Activated T-cell treated with anti-CD3 and anti-CD28 coated beads, Interleukin-2, amount 50 U/mL, for 24 hours (primary cell): ENCODE results near the gene EMC6.
"Not testable (repeated sequence)": the region's sequence is repeated elsewhere in the genome, so short reads cannot be mapped to it uniquely, and the experiment has no call there.

ENCODE experiments used
- DNase-seq: peaks from one replicate; pipeline ENCODE4 v3.0.0-alpha.2; 2020
- H3K27ac Mint-ChIP-seq: 2 replicates; pipeline ENCODE4 v1.8.0; 2020; ENCODE audit warnings: mild to moderate bottlenecking, mixed read lengths
- H3K27me3 Mint-ChIP-seq: 2 replicates; pipeline ENCODE4 v1.8.0; 2020; ENCODE audit warnings: mixed read lengths
- H3K36me3 Mint-ChIP-seq: 2 replicates; pipeline ENCODE4 v1.8.0; 2020; ENCODE audit warnings: low read depth, mixed read lengths
- H3K4me1 Mint-ChIP-seq: 2 replicates; pipeline ENCODE4 v1.8.0; 2020; ENCODE audit warnings: low read depth, mixed read lengths
- H3K4me3 Mint-ChIP-seq: 2 replicates; pipeline ENCODE4 v1.8.0; 2020; ENCODE audit warnings: mild to moderate bottlenecking, moderate library complexity, mixed read lengths
- H3K9me3 Mint-ChIP-seq: 2 replicates; pipeline ENCODE4 v1.8.0; 2020; ENCODE audit warnings: mixed read lengths

The EMC6 gene

DNA sequence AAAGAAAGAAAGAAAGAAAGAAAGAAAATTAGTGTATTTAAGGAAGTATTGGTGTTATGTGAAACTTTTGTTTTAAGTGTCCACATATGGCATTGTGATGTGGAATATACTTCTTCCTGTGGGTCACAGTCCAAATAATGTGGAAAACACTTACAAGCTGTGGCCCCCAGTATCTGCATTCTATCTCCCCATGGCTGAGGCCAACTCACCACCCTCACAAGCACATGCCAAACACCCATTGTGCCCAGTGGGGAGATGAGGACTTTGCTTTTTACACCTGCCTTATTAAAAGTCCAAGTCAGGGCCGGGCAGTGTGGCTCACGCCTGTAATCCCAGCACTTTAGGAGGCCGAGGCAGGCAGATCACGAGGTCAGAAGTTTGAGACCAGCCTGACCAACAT is 31.3 kb downstream of the EMC6 start:
- peaks cover 13% of the 10 kb centered on the region for H3K9me3 Mint-ChIP-seq
- H3K4me1 Mint-ChIP-seq = peaks cover 6% of the 10 kb centered on the region
- no peaks in the 10 kb centered on the region for H3K27me3 Mint-ChIP-seq
- H3K36me3 Mint-ChIP-seq = peaks cover 18% of the 10 kb centered on the region
- no peak overlapping the region for H3K27ac Mint-ChIP-seq
- H3K4me3 Mint-ChIP-seq = no peak overlapping the region
- no peak for DNase-seq

DNA sequence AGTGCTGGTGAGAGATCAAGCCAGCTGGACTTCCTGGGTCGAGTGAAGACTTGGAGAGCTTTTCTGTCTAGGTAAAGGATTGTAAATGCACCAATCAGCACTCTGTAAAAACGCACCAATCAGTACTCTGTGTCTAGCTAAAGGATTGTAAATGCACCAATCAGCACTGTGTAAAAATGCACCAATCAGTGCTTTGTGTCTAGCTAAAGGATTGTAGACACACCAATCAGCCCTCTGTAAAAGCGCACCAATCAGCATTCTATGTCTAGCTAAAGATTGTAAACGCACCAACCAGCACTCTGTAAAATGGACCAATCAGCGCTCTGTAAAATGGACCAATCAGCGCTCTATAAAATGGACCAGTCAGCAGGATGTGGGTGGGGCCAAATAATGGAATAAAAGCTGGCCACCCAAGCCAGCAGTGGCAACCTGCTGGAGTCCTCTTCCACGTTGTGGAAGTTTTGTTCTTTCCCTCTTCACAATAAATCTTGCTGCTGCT is 33.5 kb downstream of the EMC6 start:
- not testable (repeated sequence) for H3K4me1 Mint-ChIP-seq, DNase-seq, H3K27me3 Mint-ChIP-seq, H3K27ac Mint-ChIP-seq, H3K4me3 Mint-ChIP-seq
- Mint-ChIP-seq H3K36me3 (peaks cover 13% of the 10 kb centered on the region), H3K9me3 (peaks cover 13% of the 10 kb centered on the region)

DNA sequence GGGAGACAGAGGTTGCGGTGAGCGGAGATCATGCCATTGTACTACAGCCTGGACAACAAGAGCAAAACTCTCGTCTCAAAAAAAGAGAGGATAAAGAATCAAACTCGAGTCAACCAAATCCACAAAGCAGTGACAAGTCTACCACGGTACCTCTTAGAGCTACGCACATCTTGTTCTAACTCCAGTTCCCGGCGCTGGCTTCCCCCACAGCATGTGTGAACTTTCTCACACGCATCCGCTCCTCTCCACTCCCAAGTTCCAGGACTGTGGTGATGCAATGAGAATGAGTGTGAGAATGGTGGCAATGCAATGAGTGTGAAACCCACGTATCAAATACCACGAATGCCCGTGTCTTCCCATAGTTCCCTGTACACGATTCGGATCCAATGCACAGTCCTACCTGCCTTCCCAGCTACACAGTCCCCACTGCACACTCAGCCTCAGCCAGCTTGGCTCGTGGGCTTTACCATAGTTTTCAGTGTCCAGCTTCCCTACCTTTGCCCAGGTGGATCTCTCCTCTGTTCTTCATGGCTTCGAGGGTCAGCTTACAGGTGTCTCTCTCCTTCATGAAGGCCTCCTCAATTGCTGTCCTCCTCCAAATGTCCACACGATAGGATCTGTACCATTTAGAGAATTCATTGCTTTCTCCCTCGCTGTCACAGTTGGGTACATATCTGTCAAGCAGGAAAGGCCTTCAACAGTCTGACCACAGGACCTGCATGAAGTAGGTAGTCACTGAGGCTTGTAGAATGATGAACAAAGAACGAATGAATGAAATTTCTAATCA is 36.5 kb downstream of the EMC6 start:
- H3K9me3 Mint-ChIP-seq = peaks cover 9% of the 10 kb centered on the region
- DNase-seq = no peak
- H3K27ac Mint-ChIP-seq = no peak overlapping the region
- H3K27me3 Mint-ChIP-seq = no peaks in the 10 kb centered on the region
- no peak overlapping the region for H3K4me3 Mint-ChIP-seq
- H3K36me3 Mint-ChIP-seq = peaks cover 13% of the 10 kb centered on the region
- peaks cover 28% of the 10 kb centered on the region for H3K4me1 Mint-ChIP-seq

DNA sequence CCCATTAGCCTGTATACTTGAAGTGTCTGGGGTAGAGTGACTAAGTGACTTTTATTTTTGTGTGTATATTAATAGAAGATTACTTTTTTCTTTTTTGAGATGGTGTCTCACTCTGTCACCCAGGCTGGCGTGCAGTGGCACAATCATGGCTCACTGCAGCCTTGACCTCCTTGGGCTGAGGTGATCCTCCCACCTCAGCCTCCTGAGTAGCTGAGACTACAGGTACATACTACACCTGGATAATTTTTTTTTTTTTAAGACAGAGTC is 37.0 kb downstream of the EMC6 start:
- DNase-seq, H3K9me3 Mint-ChIP-seq, H3K27me3 Mint-ChIP-seq, H3K27ac Mint-ChIP-seq, H3K4me3 Mint-ChIP-seq: not testable (repeated sequence)
- H3K4me1 Mint-ChIP-seq = peaks cover 31% of the 10 kb centered on the region
- H3K36me3 Mint-ChIP-seq = peaks cover 13% of the 10 kb centered on the region

DNA sequence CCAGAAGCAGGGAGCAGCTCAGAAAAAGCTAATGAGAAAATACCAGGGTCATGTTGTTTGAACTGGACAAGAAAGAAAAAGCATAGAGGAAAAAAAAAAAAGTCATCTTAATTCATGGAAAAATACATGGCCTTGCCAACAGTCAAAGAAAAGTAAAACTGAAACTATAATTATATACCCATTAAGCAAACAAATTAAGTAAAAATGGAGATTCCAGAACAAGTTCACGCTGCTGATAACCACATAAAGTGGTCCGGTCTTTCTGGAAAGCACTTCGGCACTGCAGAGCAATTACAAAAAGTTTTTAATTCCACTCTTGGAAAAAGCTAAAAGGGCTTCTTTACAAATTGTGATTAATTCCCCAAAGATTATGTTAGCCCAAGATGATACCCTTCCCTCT is 39.8 kb downstream of the EMC6 start:
- Mint-ChIP-seq H3K4me1 (peaks cover 54% of the 10 kb centered on the region), H3K27ac (peak overlapping the region; percentile 60), H3K9me3 (no peaks in the 10 kb centered on the region), H3K4me3 (no peak overlapping the region), H3K27me3 (no peaks in the 10 kb centered on the region), H3K36me3 (peaks cover 19% of the 10 kb centered on the region)
- no peak for DNase-seq

DNA sequence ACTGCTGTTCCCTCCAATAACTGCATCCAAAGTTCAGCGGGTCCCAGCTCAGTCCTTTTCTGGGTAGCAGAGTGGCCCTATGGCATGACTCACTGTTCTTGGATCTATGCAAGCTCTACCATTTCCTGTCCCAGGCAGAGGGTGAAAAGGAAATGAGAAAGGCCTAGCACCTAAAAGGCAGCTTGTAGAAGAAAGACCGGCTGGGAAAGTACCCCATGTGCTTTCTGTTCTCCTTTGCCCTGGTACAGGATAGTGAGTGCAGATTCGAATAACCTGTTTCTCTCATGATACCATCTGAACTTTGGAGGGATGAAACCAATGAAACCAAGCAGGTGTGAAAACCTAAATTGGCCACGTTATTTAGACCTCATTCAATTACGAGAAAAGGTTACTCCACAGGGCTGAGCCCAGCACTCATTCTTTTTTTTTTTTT is 42.4 kb downstream of the EMC6 start:
- peaks cover 40% of the 10 kb centered on the region for H3K36me3 Mint-ChIP-seq
- H3K27ac Mint-ChIP-seq = peak overlapping the region; percentile 86
- no peaks in the 10 kb centered on the region for H3K9me3 Mint-ChIP-seq
- no peaks in the 10 kb centered on the region for H3K27me3 Mint-ChIP-seq
- no peak for DNase-seq
- peaks cover 63% of the 10 kb centered on the region for H3K4me1 Mint-ChIP-seq
- peak overlapping the region; percentile 52 for H3K4me3 Mint-ChIP-seq

DNA sequence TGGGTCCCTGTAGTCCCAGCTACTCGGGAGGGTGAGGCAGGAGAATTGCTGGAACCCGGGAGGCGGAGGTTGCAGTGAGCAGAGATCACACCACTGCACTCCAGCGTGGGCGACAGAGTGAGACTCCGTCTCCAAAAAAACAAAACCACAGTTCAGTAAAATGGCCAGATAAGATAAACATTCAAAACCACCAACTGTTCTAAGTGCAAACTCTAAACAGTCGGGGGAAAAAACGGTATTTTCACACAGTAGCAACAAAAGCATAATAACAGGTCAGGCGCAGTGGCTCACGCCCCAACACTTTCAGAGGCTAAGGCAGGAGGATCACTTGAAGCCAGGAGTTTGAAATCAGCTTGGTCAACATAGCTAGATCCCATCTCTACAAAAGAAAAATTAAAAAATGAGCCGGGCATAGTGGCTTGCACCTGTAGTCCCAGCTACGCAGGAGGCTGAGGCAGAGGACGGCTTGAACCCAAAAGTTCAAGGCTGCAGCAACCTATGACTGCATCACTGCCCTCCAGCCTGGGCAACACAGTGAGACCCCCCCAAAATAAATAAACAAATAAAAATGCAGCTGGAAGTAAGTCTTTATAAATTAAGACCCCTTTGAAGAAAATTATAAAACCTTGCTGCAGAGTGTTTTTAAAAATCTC is 44.3 kb downstream of the EMC6 start:
- Mint-ChIP-seq H3K27ac (peak overlapping the region; percentile 73), H3K4me1 (peaks cover 61% of the 10 kb centered on the region), H3K36me3 (peaks cover 60% of the 10 kb centered on the region), H3K4me3 (peak overlapping the region; percentile 28), H3K9me3 (no peaks in the 10 kb centered on the region), H3K27me3 (no peaks in the 10 kb centered on the region)
- DNase-seq = peak; percentile 53

DNA sequence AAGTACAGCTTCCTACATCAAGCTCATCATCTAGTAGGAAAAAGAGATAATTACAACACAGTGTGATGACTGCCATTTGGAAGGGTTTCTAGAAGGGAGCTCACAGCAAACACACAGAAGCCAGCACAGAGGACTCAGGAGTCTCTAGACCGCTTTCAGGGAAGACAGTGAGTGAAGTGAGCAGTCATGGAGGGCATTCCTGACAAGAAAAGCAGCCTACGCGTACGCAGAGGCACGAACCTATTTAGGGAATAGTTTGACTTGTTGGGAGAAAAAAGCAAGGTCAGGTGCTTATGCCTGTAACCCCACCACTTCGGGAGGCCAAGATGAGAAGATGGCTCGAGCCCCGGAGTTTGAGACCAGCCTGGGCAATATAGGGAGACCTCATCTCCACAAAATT is 46.7 kb downstream of the EMC6 start:
- no peak overlapping the region for H3K27ac Mint-ChIP-seq
- peaks cover 59% of the 10 kb centered on the region for H3K4me1 Mint-ChIP-seq
- no peak overlapping the region for H3K4me3 Mint-ChIP-seq
- peaks cover 80% of the 10 kb centered on the region for H3K36me3 Mint-ChIP-seq
- DNase-seq = no peak
- no peaks in the 10 kb centered on the region for H3K9me3 Mint-ChIP-seq
- H3K27me3 Mint-ChIP-seq = no peaks in the 10 kb centered on the region

DNA sequence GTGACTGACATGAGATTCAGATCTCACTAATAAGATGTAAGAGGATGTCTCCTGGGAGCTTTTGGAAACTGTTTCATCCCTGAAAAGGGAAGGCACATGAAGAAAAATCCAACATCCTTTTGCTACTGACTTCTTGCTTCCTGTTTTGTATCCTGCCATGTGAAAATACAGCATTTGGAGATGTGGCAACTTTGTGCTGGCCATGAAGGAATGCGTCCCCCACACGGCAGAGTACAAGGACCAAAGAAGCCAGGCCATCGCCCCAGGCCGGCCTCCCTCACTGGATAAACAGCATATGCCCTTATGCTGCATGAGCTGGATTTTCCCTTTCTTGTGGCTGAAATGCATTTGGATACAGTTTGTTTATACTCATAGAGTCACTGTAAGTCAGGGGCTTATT is 49.6 kb downstream of the EMC6 start:
- peaks cover 89% of the 10 kb centered on the region for H3K36me3 Mint-ChIP-seq
- no peak overlapping the region for H3K4me3 Mint-ChIP-seq
- no peak for DNase-seq
- no peak overlapping the region for H3K27ac Mint-ChIP-seq
- H3K4me1 Mint-ChIP-seq = peaks cover 56% of the 10 kb centered on the region
- no peaks in the 10 kb centered on the region for H3K27me3 Mint-ChIP-seq
- H3K9me3 Mint-ChIP-seq = no peaks in the 10 kb centered on the region

DNA sequence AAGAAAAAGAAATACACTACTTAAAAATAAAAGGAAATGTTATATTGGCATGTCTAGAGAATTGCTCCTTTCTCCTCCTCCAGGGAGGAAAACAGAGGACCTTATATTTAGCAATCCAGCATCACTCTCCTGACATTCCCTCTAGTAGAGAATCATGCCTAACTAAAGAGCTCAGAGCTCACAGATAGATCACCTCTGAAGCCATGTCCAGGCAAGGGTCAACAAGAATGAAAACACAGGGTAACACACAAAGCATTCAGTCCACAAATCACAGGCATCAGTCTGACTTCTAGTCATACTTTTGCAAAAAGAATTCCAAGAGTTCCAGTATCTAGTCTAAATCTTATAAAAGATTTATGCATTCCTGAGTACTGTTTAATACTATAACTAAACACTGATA is 50.7 kb downstream of the EMC6 start:
- Mint-ChIP-seq H3K4me3 (peak overlapping the region; percentile 18), H3K27me3 (no peaks in the 10 kb centered on the region), H3K4me1 (peaks cover 53% of the 10 kb centered on the region), H3K27ac (peak overlapping the region; percentile 50), H3K36me3 (peaks cover 92% of the 10 kb centered on the region), H3K9me3 (no peaks in the 10 kb centered on the region)
- DNase-seq = no peak
